Loucy (cell line): ENCODE measurements around the gene STN1.

Experiments
- CTCF ChIP-seq: fragments of 200-600 bp; sonication (generic); conservative IDR thresholded peaks from 2 replicates; pipeline ENCODE4 v1.5.1; 2014; ENCODE audit warnings: mild to moderate bottlenecking, antibody characterized with exemption, low read length
- EZH2phosphoT487 ChIP-seq: fragments of 200-600 bp; IDR thresholded peaks from 2 replicates; pipeline ENCODE4 v1.6.1; 2018; ENCODE audit warnings: antibody characterized with exemption, mild to moderate bottlenecking, moderate library complexity, borderline replicate concordance

GRCh38 chr10:103928784-103929183 is 10.8 kb upstream of the STN1 start:
- TF ChIP-seq CTCF, result no peak
- TF ChIP-seq EZH2phosphoT487, result no peak
